EL (cell line): ENCODE measurements around the gene CYP46A1.
A peak's percentile ranks its signal among the peaks of the same experiment; 100 is the strongest.

Experiments used
- DNase-seq: peaks from one replicate; pipeline ENCODE4 v3.0.0-alpha.2; 2016

Gene CYP46A1

GRCh38 chr14:99731547-99732435 lies 47.7 kb downstream of the CYP46A1 start:
- peak; percentile 2 for DNase-seq

- DNase-seq, result no peak
These were observed 48.5 kb downstream of the CYP46A1 start for GRCh38 chr14:99732436-99733210.

GRCh38 chr14:99733211-99733539 lies 49.1 kb downstream of the CYP46A1 start:
- no peak for DNase-seq

GRCh38 chr14:99733540-99734405 lies 49.7 kb downstream of the CYP46A1 start:
- DNase-seq, result no peak

- no peak for DNase-seq
These were observed 50.4 kb downstream of the CYP46A1 start for GRCh38 chr14:99734406-99735051.

- no peak for DNase-seq
These were observed 51.4 kb downstream of the CYP46A1 start for GRCh38 chr14:99735189-99736135.

GRCh38 chr14:99736603-99737371 lies 52.7 kb downstream of the CYP46A1 start:
- DNase-seq, result no peak

- no peak for DNase-seq
These were observed 53.4 kb downstream of the CYP46A1 start for GRCh38 chr14:99737451-99737951.

- no peak for DNase-seq
These were observed 54.0 kb downstream of the CYP46A1 start for GRCh38 chr14:99737956-99738667.

GRCh38 chr14:99740411-99740810 lies 56.3 kb downstream of the CYP46A1 start:
- no peak for DNase-seq

- no peak for DNase-seq
These were observed 57.3 kb downstream of the CYP46A1 start for GRCh38 chr14:99741227-99741976.

GRCh38 chr14:99742074-99742473 lies 58.0 kb downstream of the CYP46A1 start:
- DNase-seq, result no peak

GRCh38 chr14:99742509-99743487 lies 58.7 kb downstream of the CYP46A1 start:
- no peak for DNase-seq

GRCh38 chr14:99744199-99744872 lies 60.2 kb downstream of the CYP46A1 start:
- peak; percentile 87 for DNase-seq

- no peak for DNase-seq
These were observed 60.8 kb downstream of the CYP46A1 start for GRCh38 chr14:99744873-99745224.

GRCh38 chr14:99745307-99745951 lies 61.3 kb downstream of the CYP46A1 start:
- peak; percentile 85 for DNase-seq

GRCh38 chr14:99747167-99747566 lies 63.1 kb downstream of the CYP46A1 start:
- DNase-seq, result no peak
